Spinal cord (tissue), 10 donors: ENCODE results near the gene KATNIP. TPM values are rescaled to one million over a fixed set of nuclear protein-coding genes. Genes with fewer than 3 reads are reported as not detected.

Experiments
- DNase-seq, 6 donors: peaks; one replicate each; pipeline versions ENCODE4 v3.0.0 to v3.0.0-alpha.2; 2013 to 2015; ENCODE audit warnings: low spot score in 6 of 6, low read depth in 4 of 6
- H3K27ac ChIP-seq: one replicate; pipeline ENCODE4 v1.5.1; 2013; ENCODE audit warnings: low read depth, low read length, control low read depth
- H3K27me3 ChIP-seq: one replicate; pipeline ENCODE4 v1.6.1; 2013; ENCODE audit warnings: low read length; ENCODE audit not compliant: control insufficient read depth, insufficient read depth
- H3K36me3 ChIP-seq: one replicate; pipeline ENCODE4 v1.6.1; 2013; ENCODE audit warnings: low read length; ENCODE audit not compliant: control insufficient read depth, insufficient read depth
- H3K4me1 ChIP-seq: one replicate; pipeline ENCODE4 v1.6.1; 2013; ENCODE audit warnings: low read length; ENCODE audit not compliant: control insufficient read depth, insufficient read depth
- H3K4me3 ChIP-seq: one replicate; pipeline ENCODE4 v1.5.1; 2013; ENCODE audit warnings: low read depth, low read length, control low read depth
- H3K9me3 ChIP-seq: one replicate; pipeline ENCODE4 v1.6.1; 2013; ENCODE audit warnings: low read length; ENCODE audit not compliant: control insufficient read depth, insufficient read depth
- WGBS: methylation state at CpG from one replicate; pipeline ENCODE4 v1.1.5; 2013; ENCODE audit warnings: missing lambda C conversion rate; ENCODE audit not compliant: insufficient coverage; 5-methylcytosine and 5-hydroxymethylcytosine counted together
- long read RNA-seq, 4 donors: transcript quantifications; one replicate each; lab custom pipeline, GENCODE V29; 2026
- polyA plus RNA-seq, 2 donors: library from polyadenylated mRNA; unstranded; fragments of 120-200 nt; gene quantifications; one replicate each; pipeline ENCODE4 v1.2.1, GENCODE V29; 2013; ENCODE audit not compliant: insufficient read length in 2 of 2
- total RNA-seq, 2 donors: library from RNA; depleted of rRNA in 1 of 2; stranded (reverse); fragments of 120-200 nt in 1 of 2; fragments of >200 nt in 1 of 2; gene quantifications; one replicate each; pipeline versions ENCODE4 v1.2.3 to v1.2.4, GENCODE V29; 2013 to 2014
- donor health status: healthy.

KATNIP gene
- total RNA-seq (10 to 100 TPM; 18.2 to 26.2 TPM), polyA plus RNA-seq (10 to 100 TPM; 17.7 to 20.5 TPM)
- long read RNA-seq, donor 1: 0 reads
- long read RNA-seq, donor 2: 0 reads
- long read RNA-seq, donor 3, full-length matches to known transcripts: 3 of 3 reads
- long read RNA-seq, donor 3, partial matches to known transcripts: 0 of 3 reads
- long read RNA-seq, donor 3, other reads (novel, unspliced or antisense): 0 of 3 reads
- long read RNA-seq, donor 4: 0 reads

DNA sequence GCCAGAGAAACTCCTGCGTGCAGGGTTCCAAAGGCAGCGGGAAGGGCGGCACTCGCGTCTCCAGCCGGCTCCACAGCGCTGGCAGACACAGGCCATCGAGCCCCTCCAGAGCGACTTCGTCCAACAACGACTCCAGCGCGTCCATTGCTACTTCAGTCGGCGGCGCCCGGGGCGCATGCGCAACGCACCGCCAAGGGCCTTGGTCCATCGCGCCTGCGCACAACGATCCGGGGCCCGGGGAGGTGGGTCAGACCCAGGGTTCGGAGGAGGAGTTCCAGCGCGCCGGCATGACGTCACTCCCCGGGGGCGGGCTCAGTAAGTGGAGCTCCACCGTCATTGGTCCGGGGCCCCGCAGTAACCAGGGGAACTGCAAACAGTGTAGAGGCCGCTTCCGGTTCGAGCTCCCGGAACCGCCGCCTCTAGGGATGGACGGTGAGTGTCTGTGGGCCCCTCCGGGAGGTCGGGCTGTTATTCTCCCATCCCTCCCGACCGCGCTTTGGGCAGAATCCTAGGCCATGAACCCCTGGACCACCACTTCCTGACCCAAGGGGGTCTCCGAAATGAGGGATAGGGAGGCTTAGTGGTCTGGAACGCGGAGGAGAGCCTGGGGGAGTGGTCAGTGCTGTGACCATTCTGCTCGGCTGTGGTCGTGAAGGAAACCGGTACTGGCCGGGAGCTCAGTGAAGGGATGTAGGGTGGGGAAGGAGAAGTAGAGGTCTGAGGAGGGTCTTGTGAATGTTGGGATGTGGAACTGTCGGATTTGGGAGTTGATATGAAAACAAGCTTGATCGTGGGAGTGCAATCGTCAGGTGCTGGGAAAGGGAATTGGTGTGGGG, at the start of gene KATNIP, which contains the start of gene GTF3C1:
Gene KATNIP (plus strand): TSS at position 399 of the 836 bp plus-strand sequence. CDS start 27 bp downstream, at position 426.
Gene GTF3C1 (minus strand): TSS at position 168 of the 836 bp plus-strand sequence. CDS start 23 bp downstream, at position 145.
- H3K27me3 ChIP-seq: no peaks in the 10 kb centered on the region
- H3K27ac ChIP-seq: peak within 1 kb of the TSS; percentile 89
- peaks cover 5% of the 10 kb centered on the region for H3K36me3 ChIP-seq
- under 1% methylated on average over 54 of the region's 59 CpGs for WGBS
- peaks cover 20% of the 10 kb centered on the region for H3K4me1 ChIP-seq
- peak; percentile 97 to 100 (median 99) for DNase-seq
- H3K9me3 ChIP-seq: no peaks in the 10 kb centered on the region
- peak within 1 kb of the TSS; percentile 99 for H3K4me3 ChIP-seq

- Histone ChIP-seq H3K4me3 (no peak overlapping the region), H3K9me3 (no peaks in the 10 kb centered on the region), H3K4me1 (peaks cover 9% of the 10 kb centered on the region), H3K27ac (no peak overlapping the region), H3K27me3 (no peaks in the 10 kb centered on the region), H3K36me3 (peaks cover 86% of the 10 kb centered on the region)
- 95% methylated on average over 3 of the region's 3 CpGs for WGBS
- no peak for DNase-seq
Observed at GRCh38 chr16:27500801-27501200, 49.1 kb upstream of the KATNIP start.

GRCh38 chr16:27503662-27504061, 46.3 kb upstream of the KATNIP start:
- H3K36me3 ChIP-seq: peaks cover 87% of the 10 kb centered on the region
- H3K27ac ChIP-seq: no peak overlapping the region
- no peaks in the 10 kb centered on the region for H3K27me3 ChIP-seq
- 83% methylated on average over 5 of the region's 5 CpGs for WGBS
- H3K4me1 ChIP-seq: peaks cover 8% of the 10 kb centered on the region
- DNase-seq: no peak
- no peak overlapping the region for H3K4me3 ChIP-seq
- H3K9me3 ChIP-seq: no peaks in the 10 kb centered on the region

DNA sequence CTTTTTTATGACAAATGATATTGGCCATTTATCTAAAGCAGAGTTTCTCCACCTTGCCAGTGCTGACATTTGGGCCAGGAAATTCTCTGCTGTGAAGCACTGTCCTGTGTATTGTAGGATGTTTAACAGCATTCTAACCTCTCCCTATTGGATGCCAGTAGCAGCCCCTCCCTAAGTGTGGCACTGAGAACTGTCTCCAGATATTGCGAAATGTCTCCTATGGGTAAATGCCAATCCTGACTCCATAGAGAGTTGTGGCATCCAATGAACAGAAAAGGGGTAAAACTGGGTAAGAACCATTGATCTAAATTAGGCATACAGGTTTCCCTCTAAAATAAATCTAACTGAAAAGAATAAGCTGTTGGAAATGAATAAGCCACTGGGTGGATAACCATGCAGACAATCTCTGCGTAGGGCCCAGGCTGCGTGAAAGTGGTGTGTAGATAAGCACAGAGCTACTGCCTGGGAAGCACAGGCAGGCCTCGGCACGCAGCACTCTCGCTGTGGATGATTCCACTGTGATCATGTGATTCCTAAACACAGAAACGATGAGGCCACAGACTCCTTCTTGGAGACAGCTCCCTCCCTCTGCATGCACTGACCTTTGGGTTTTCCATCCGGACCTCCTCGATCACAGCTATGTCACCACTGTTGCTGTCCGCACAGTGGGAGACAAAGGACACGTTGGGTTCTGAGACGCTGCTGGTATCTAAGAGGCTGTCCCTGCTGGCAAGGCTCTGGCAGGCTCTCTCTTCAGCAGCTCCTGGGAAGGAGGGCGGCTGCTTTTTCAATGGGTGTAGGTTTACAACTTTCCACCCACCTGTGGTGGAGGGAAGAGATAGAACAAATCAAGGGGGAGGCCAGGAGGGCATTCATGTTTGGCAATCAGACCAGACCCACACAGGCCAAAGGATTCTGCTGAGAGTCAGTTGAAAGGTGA, 44.4 kb upstream of the KATNIP start:
- no peak for DNase-seq
- no peaks in the 10 kb centered on the region for H3K9me3 ChIP-seq
- no peak overlapping the region for H3K27ac ChIP-seq
- WGBS: 86% methylated on average over 12 of the region's 13 CpGs
- no peaks in the 10 kb centered on the region for H3K27me3 ChIP-seq
- no peaks in the 10 kb centered on the region for H3K4me1 ChIP-seq
- H3K4me3 ChIP-seq: no peak overlapping the region
- peaks cover 89% of the 10 kb centered on the region for H3K36me3 ChIP-seq

GRCh38 chr16:27506771-27507170, 43.2 kb upstream of the KATNIP start:
- Histone ChIP-seq H3K4me3 (no peak overlapping the region), H3K27ac (no peak overlapping the region), H3K27me3 (no peaks in the 10 kb centered on the region), H3K36me3 (peaks cover 87% of the 10 kb centered on the region), H3K9me3 (no peaks in the 10 kb centered on the region), H3K4me1 (peaks cover 2% of the 10 kb centered on the region)
- DNase-seq: no peak
- 95% methylated on average over 15 of the region's 17 CpGs for WGBS

DNA sequence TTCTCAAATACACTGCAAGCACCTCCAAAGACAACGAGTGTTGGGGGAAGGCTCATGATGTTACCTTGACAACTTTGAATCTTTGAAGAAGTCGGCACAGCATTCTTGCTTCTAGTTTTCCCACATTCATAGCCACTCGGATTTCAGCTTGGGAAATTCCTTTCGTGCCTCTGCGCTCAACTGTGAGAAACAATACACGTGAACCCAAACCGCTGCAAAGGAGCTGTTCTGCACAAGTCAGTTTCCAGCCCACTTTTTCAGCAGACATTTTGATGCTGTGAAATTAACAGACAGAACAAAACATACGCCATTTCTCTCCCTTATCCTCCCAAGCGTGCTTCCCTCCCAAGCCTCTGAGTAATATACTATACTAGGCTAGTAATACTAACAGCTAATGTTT, 41.5 kb upstream of the KATNIP start:
- H3K27ac ChIP-seq: no peak overlapping the region
- no peaks in the 10 kb centered on the region for H3K9me3 ChIP-seq
- no peak overlapping the region for H3K4me3 ChIP-seq
- H3K36me3 ChIP-seq: peaks cover 80% of the 10 kb centered on the region
- H3K4me1 ChIP-seq: peaks cover 3% of the 10 kb centered on the region
- H3K27me3 ChIP-seq: no peaks in the 10 kb centered on the region
- 91% methylated on average over 6 of the region's 9 CpGs for WGBS
- DNase-seq: no peak

DNA sequence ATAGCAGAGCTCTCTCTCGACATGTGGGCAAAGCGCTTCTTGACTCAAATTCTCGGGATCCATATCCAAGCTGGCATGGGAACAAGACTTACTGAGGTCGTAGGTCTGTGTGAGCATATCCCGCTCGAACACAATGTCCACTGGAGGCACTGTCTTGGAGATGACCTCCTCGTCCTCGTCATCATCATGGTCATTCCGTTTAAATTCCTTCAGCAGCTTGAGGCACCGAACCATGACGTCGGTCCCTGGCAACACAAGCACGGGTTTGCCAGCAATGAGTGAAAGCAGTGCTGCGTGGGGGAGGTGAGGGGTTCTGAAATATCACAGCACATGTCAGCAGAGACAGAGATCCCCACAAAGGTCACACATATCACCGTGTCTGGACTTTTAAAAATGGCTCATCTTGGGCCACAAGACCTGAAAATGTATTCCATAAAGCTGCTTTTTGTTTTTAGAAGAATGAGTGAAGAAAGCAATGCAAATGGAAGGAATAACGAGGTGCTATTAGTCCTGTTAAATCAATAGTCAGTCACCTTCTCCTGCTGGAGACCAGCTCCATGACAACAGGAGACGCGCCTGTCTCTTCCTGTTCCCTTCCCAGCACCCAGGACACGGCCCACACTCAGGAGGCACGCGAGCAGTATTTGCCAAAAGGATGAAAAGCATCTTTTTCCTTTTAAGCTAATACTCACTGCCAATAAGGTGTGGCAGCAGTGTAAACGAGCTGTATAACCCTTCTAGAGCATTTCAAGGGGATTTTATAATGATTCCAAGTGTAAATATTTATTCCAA, 38.1 kb upstream of the KATNIP start:
- 83% methylated on average over 12 of the region's 22 CpGs for WGBS
- Histone ChIP-seq H3K27ac (no peak overlapping the region), H3K4me1 (peaks cover 9% of the 10 kb centered on the region), H3K27me3 (no peaks in the 10 kb centered on the region), H3K4me3 (no peak overlapping the region), H3K9me3 (no peaks in the 10 kb centered on the region), H3K36me3 (peaks cover 82% of the 10 kb centered on the region)
- peak in 1 of 6 donors; percentile 26 for DNase-seq

- Histone ChIP-seq H3K36me3 (peaks cover 76% of the 10 kb centered on the region), H3K4me1 (peaks cover 9% of the 10 kb centered on the region), H3K4me3 (no peak overlapping the region), H3K9me3 (no peaks in the 10 kb centered on the region), H3K27ac (no peak overlapping the region), H3K27me3 (no peaks in the 10 kb centered on the region)
- 80% methylated on average over 11 of the region's 12 CpGs for WGBS
- no peak for DNase-seq
Observed at GRCh38 chr16:27514806-27515205, 35.1 kb upstream of the KATNIP start.
